Right renal cortex interstitium (tissue), 3 donors: ENCODE data around the gene MBNL2. TPM values are rescaled to one million over a fixed set of nuclear protein-coding genes. Genes with fewer than 3 reads are reported as not detected.

Experiments
- DNase-seq, 3 donors: peaks; one replicate each; pipeline ENCODE4 v3.0.0-alpha.2; 2013; ENCODE audit warnings: low read depth in 3 of 3, low spot score in 2 of 3
- polyA plus RNA-seq, 3 donors: library from polyadenylated mRNA; unstranded; fragments of 120-200 nt; gene quantifications; one replicate each; pipeline ENCODE4 v1.2.1, GENCODE V29; 2013; ENCODE audit not compliant: insufficient read length in 3 of 3

Gene MBNL2
- polyA plus RNA-seq, 3 donors = 59.2 to 63.0 (median 62.4) TPM

DNA sequence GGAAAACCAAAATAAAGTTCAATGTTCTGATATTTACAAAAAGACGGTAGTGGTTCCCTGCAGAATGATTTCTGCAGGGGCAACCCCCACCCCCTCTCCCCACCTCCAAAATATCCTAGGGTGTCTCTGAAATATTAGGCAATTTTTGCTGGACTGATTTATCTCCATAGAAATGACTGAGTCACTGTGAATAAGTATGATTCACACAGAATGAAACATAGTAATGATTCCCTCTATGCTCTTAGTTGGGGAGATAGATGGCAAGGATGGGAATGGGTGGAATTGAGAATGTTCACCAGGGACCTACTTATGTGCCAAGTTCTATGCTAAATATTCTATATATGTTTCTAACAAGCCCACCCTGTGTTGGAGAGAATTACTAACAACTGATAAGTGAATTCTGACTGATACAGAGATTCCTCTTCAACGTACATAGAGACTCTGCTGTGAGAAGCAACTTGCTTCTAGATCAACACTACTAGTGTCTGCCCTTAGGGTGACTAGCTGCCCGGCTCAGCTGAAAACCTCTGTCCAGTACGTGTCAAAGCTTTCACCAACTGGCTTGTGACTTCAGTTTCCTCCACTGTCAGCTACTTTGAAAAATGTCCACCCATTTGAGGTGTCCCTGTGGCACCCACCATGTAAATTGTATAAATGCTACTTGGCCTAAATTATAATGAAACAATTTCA is 173.5 kb downstream of the MBNL2 start:
- DNase-seq = no peak

DNA sequence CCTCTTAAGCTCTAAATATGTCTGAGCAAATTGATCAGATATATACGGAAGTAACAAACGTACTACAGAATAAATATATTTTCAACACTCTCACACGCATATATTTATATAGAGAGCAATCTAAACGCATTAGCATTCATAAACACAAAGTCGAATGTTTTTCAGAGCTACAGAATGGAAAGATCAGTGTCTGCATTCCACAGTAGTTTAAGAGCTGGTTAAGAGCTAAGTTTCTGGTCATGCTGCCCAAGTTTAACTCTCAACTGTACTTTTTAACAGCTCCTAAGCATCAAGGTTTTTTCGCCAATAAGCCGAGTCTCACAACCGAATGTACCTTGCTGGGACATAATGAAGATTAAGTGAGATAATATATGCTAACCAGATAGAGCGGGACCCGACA is 175.1 kb downstream of the MBNL2 start:
- DNase-seq = no peak

DNA sequence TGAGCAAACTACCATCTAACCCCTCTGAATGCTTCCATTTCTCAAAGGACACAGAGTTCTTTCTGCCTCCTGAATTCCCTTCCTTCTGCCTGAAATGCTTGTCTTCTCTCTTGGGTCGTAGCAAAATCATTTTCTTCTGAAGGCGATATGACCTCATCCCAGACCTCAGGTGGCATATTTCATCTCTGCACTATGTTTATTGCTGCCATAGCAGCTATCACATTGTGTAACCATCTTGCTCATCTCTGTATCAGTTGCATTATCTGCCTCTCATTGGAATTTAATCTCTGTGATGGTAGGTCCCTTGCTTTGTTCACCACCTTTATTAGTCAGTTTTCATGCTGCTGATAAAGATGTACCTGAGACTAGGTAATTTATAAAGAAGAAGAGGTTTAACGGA is 179.3 kb downstream of the MBNL2 start:
- no peak for DNase-seq

DNA sequence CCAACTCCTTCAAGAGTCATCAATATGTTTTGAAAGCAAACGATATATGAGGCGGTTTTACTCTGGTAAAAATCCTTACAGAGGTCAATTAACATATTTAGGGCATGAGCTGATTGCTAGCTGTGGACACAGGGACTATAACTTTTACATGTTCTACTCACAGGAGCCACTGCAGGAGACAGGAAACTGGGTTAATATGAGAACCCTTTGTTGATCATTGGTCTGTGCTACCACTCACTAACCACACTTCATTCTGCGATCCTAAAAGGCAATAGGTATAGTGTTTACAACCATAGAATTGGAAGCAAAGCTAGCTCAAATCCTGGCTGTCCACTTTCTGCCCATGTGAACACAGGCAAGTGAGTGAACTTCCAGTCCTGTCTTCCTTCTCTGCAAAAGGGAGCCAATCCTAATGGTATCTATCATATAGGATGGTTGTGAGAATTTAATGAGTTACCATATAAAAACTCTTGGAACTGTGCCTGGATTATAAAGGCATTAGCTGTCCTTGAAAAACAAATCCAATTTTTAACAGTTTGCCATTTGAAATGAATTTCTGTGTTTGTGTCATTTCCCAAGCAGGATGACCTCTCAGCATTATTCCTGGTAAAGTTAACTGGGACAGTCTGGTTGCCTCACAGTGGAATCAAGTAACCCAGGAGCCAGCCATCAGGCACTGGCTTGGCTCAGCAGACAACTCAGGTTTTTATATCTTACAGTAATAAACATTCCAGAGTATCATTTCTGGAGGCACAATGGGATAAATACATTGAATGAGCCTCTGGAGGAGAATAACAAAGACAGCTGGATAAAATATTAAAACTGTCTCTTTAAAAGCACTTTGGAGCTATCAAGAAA is 182.0 kb downstream of the MBNL2 start:
- DNase-seq = no peak

- no peak for DNase-seq
Measured at GRCh38 chr13:97407540-97407939, 185.4 kb downstream of the MBNL2 start.

- DNase-seq = no peak
Measured at GRCh38 chr13:97408938-97409337, 186.8 kb downstream of the MBNL2 start.

DNA sequence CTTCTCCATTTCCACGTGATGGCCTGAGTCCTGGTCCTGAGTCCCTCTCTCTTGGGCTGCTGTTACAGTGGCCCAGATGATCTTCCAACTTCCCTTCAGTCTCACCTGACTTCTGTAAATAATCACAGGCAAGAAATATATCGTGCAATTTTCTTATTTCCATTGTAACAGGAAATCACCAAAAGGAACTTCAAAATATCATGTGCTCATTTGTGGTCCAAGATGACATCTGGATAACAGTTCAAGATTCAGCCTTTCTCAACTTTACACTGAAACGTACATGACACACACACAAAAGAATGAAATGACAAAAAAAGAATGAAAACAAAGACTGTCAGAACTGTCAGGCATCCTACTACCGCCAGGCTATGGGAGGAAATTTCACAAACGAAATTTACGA is 189.9 kb downstream of the MBNL2 start:
- DNase-seq = no peak

DNA sequence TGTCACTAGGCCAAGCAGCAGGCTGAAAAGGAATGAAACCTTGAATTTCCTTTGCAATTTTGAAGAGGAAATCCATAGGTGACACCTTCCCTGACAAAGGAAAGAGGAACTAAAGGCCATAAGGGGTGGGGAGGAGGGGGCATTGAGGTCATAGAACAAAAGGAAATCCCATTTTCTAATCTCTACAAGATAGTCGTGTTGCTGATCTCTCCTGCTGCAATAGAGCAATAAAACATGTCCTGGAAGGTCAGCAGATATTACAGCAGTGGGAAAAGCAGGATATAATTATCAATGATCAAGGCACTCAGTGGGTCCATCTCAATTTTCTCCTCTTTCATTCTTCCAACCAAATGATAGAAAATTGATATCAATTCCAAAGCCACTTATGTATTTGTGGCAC is 191.6 kb downstream of the MBNL2 start:
- no peak for DNase-seq

DNA sequence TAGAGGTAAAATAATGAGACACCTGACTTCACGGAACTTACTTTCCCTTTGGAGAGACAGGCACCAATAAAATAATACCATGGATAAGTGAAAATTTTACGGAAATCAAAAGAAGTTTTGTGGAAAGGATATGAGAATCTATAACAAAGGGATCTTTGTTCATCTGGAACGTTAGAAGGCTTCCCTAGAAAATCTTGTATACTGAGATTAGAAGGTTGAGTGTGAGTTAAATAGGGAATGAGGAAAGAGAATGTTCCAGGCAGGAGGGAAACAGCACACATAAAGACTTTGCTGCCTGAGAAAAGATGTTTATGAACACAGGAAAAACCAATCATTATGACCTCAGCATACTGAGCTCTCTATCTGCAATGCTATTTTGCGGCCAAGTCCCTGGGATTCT is 192.3 kb downstream of the MBNL2 start:
- no peak for DNase-seq

DNA sequence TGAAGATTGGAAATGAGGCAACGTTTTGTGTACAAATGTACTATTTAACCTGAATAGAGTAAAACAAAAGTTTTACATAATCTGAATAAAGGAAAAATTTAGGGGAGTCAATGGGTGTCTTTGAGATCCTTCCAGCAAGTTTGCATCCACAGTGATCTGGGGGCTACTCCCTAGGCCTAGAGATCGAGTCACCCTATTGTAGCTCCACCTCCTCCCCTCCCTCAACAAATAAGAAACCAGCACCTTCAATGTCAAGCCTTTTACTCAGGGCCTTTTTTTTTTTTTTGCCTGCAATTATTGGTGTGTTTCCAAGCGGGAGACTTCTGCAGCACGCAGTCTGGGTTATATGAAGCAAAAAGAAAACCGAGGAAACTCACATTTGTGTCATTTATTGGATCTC is 195.6 kb downstream of the MBNL2 start:
- DNase-seq = no peak

DNA sequence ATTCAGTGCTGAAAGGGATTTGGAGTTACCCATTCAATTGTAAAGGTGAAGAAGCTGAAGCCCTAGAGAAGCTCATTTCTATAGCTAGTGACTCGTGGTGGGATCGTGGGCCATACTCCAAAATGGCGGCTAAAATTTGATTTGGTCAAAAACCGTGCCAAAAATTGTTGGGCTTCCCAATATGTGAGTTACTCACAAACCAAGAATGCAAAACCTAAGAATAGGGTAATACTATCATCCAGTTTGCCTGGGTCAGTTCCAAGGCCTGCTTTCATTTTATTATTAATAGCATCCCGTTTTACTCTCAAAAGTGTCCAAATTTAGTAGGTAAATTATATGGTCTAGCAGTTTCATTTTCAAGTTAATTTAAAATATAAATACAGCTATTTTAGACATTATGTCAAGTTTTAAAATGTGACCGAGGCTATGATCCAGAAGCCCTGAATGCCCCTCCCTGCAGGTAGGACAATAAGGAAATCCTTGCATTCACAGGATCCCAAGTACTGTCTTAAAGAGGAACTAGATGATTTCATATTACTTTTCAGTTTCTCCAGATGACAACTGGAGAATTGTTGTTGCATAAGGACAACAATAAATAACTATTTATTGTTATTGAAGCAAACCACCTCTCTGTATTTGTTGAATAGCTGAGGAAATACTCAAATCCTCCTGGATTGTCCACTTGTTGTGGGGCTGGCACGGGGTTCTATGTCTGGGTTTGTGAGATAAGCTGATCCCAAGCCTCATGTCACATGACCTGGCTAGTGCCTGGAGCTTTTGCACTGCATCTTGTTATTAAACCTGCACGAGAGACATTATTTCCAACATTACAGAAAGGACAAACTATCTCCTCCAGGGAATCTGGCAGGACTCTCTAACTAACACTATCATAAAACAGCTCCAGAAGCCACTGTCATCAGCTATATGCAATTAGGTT is 200.3 kb downstream of the MBNL2 start:
- DNase-seq = no peak

GRCh38 chr13:97423300-97424045 is 201.3 kb downstream of the MBNL2 start:
- DNase-seq = no peak

GRCh38 chr13:97425590-97425989 is 203.5 kb downstream of the MBNL2 start:
- no peak for DNase-seq

GRCh38 chr13:97426695-97427094 is 204.6 kb downstream of the MBNL2 start:
- DNase-seq = no peak

GRCh38 chr13:97429681-97430081 is 207.5 kb downstream of the MBNL2 start:
- no peak for DNase-seq

DNA sequence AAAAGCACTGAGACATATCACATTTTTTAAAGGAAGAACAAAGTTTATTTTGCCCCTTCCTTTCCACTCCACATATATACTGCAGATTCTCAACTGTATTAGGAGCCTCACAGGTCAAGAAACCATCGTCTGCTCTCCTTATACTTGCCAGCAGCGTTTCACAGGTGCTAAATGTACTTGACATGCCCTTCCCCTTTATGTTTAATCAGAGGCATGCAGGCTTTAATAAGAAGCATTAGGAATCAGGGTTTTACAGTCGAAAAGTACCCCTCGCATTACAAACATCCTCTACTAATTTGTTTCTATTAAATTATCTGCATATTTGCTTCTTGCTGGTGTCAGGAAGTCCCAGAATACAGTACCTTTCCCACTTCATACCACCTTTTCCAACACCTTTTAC is 208.2 kb downstream of the MBNL2 start:
- no peak for DNase-seq

DNA sequence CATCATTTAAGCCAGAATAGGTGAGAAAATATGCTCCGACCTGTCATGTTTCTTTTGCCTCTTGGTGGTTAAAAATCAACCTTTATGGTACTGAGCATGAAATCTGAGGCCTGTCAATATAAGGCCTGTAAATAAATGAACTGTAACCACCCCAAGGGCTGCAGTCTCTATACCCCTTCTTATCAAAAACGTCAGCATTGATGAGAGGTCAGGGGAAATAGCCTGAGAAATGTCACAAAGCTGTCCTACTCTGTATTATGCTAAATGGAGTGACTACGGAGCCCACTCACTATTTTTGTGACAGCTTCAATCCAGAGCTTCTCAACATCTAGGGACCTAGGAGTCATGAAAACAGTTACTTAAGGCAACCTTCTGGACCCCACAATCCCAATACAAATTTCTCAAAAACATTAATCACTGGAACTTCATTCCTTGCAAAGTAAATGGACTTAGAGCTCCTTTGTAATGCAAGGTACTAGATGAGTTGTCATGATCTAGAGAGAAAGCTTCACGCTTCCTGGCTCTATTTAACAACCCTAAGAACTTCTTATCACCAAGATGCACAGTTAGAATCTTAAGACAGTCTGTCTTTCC is 209.1 kb downstream of the MBNL2 start:
- DNase-seq = no peak

GRCh38 chr13:97432232-97432916 is 210.2 kb downstream of the MBNL2 start:
- DNase-seq = no peak

DNA sequence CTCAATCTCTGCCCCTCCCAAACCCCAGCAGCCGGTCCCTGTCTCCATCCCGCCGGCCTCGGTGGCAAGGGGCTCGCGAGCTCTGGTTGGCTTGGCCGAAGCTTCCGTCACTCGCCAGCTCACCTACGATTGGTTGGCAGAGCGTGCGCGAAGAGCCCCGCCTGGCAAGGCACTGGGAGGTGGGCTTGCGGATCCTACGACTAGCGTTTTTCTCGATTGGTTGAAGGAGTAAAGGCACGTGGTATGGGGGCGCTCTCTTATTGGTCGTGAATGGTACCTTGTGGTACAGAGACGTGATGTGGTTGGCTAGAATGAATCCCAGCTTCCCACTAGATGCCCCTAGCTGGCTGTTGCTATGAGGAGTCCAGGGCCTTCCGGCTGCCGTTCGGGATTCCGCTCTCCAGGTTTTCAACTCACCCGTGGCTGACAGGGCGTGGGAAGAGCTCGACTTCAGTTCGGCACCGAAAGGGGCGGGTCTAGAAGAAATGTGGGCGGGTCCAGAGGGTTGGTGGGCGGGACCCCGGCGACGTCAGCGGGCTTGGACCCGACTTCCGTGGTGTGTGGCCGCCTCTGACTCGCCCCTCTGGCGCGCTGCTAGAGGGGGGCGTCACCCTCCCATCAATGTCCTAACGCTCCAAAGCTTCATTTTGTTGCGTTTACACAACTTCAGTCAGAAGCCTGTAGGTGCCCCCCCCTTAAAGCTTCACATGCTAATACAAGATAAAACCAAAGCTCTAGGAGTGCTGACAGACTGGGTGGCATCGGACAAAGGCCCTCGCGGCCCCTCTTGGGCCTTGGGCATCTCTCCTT is 211.0 kb downstream of the MBNL2 start:
- DNase-seq = peak; percentile 99 to 100 (median 100)
